CD4-positive, CD25-positive, alpha-beta regulatory T cell (primary cell): ENCODE data around the gene CENPW. TPM values are rescaled to one million over a fixed set of nuclear protein-coding genes. Genes with fewer than 3 reads are reported as not detected.

ENCODE experiments used
- ATAC-seq, 2 donors: fragments of 150-1000 bp; cut with Tn5 transposase; one replicate each; pipeline ENCODE4 v1.10.0; 2021; ENCODE audit warnings: low read depth in 2 of 2, moderate number of reproducible peaks in 2 of 2, moderate library complexity in 1 of 2
- DNase-seq, 3 donors: peaks; one replicate each; pipeline versions ENCODE4 v3.0.0 to v3.0.0-alpha.2; 2012 to 2022; ENCODE audit warnings: mixed read lengths in 1 of 3
- H3K27ac ChIP-seq: one replicate; pipeline ENCODE4 v1.7.0; 2013; ENCODE audit warnings: mild to moderate bottlenecking, low read length; ENCODE audit not compliant: insufficient read depth, poor library complexity, severe bottlenecking
- H3K27me3 ChIP-seq: one replicate; pipeline ENCODE4 v1.7.0; 2013; ENCODE audit warnings: low read length; ENCODE audit not compliant: control insufficient read depth, insufficient read depth
- H3K36me3 ChIP-seq: one replicate; pipeline ENCODE4 v1.7.0; 2013; ENCODE audit warnings: mild to moderate bottlenecking, low read length, moderate library complexity; ENCODE audit not compliant: control insufficient read depth, insufficient read depth
- H3K4me1 ChIP-seq: 2 replicates; pipeline ENCODE4 v1.7.0; 2013; ENCODE audit warnings: mild to moderate bottlenecking, low read length; ENCODE audit not compliant: insufficient read depth, control insufficient read depth, poor library complexity, severe bottlenecking
- H3K4me3 ChIP-seq: one replicate; pipeline ENCODE4 v1.7.0; 2013; ENCODE audit warnings: low read depth, mild to moderate bottlenecking, low read length, moderate library complexity
- H3K9me3 ChIP-seq, 2 experiments: 1 replicate in 1 of 2; 2 replicates in 1 of 2; pipeline ENCODE4 v1.7.0; 2013; ENCODE audit warnings: low read length in 2 of 2, mild to moderate bottlenecking in 1 of 2, moderate library complexity in 1 of 2; ENCODE audit not compliant: control insufficient read depth in 2 of 2
- H3K27ac Mint-ChIP-seq, 3 donors: one replicate each; pipeline ENCODE4 v1.8.0; 2020 to 2022; ENCODE audit warnings: mild to moderate bottlenecking in 3 of 3, mixed read lengths in 3 of 3, moderate library complexity in 2 of 3
- H3K27me3 Mint-ChIP-seq: one replicate; pipeline ENCODE4 v1.8.0; 2022; ENCODE audit warnings: mild to moderate bottlenecking, mixed read lengths
- H3K36me3 Mint-ChIP-seq: one replicate; pipeline ENCODE4 v1.8.0; 2020; ENCODE audit warnings: mixed read lengths
- H3K4me1 Mint-ChIP-seq, 4 donors: one replicate each; pipeline ENCODE4 v1.8.0; 2020 to 2022; ENCODE audit warnings: mixed read lengths in 4 of 4, mild to moderate bottlenecking in 1 of 4
- H3K4me3 Mint-ChIP-seq, 4 donors: one replicate each; pipeline ENCODE4 v1.8.0; 2020 to 2022; ENCODE audit warnings: mild to moderate bottlenecking in 4 of 4, mixed read lengths in 4 of 4, moderate library complexity in 3 of 4
- H3K9me3 Mint-ChIP-seq, 7 donors: one replicate each; pipeline ENCODE4 v1.8.0; 2020 to 2022; ENCODE audit warnings: mixed read lengths in 7 of 7, mild to moderate bottlenecking in 3 of 7, moderate library complexity in 2 of 7
- polyA plus RNA-seq, 4 donors: library from polyadenylated mRNA; unstranded; fragments of 300-500 nt; fragmentation: Illumina TruSeq; gene quantifications; one replicate each; pipeline ENCODE4 v1.2.3, GENCODE V29; 2021
- total RNA-seq: library from RNA; stranded (reverse); gene quantifications from one replicate; pipeline ENCODE4 v1.2.3, GENCODE V29; 2022

The CENPW gene
- total and polyA plus RNA-seq, 5 donors from 2014 or later: 3.3 to 9.4 (median 4.6) TPM

DNA sequence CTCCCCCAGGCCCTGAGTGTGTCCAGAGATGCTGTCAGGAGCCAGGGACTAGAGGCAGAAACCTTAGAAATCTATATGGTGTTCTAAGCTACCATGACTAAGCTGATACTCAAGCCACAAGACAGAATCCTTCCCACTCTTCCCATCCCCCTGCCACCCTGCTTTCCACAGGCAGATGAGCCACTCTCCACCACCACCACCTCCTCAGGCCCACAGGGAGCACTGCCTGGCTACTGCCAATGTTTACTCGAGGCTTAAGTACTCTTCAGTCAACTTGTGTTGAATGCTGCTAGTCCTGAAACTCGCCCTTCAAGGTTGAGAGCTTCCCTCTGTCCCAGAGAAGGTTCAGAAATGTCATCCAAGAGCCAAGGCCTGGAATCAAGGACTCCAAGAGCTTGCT lies 56.2 kb downstream of the CENPW start:
- no peak overlapping the region for H3K4me3 ChIP-seq
- Mint-ChIP-seq H3K27ac (no peak overlapping the region), H3K4me3 (no peak overlapping the region), H3K36me3 (no peaks in the 10 kb centered on the region), H3K9me3 (peaks cover 0 to 9% (median 1%) of the 10 kb centered on the region in 7 donors), H3K27me3 (no peaks in the 10 kb centered on the region), H3K4me1 (no peaks in the 10 kb centered on the region)
- no peak overlapping the region for H3K27ac ChIP-seq
- ATAC-seq (no peak), DNase-seq (no peak)
- H3K9me3 ChIP-seq: no peaks in the 10 kb centered on the region
- no peaks in the 10 kb centered on the region for H3K27me3 ChIP-seq
- H3K4me1 ChIP-seq: no peaks in the 10 kb centered on the region
- H3K36me3 ChIP-seq: no peaks in the 10 kb centered on the region
